GM12878 (cell line): ENCODE results near the gene SPATA16. TPM values are rescaled to one million over a fixed set of nuclear protein-coding genes. Genes with fewer than 3 reads are reported as not detected.

ENCODE experiments used
- ATAC-seq: fragments of 200-7000 bp; cut with Tn5 transposase; 3 replicates; pipeline ENCODE4 v1.9.1; 2020; ENCODE audit warnings: mild to moderate bottlenecking, moderate library complexity
- BruUV-seq: library from RNA; stranded (reverse); fragments of 400-500 nt; replicated peaks from 2 replicates; lab custom pipeline; 2021; lab: Mats Ljungman, UMichigan
- CTCF ChIA-PET: fragments of 300-600 bp; sonication (Branson Sonifier 250); formaldehyde crosslinking; extraction: SDS; loops from one replicate; lab custom pipeline; 2021; ENCODE audit warnings: inconsistent platforms; lab: Yijun Ruan, JAX
- POLR2A ChIA-PET: fragments of 350-600 bp; formaldehyde crosslinking; extraction: SDS; loops from one replicate; lab custom pipeline; 2021; ENCODE audit warnings: inconsistent platforms; lab: Charles Lee
- RAD21 ChIA-PET: fragments of 300-600 bp; sonication (Branson Sonifier 250); formaldehyde crosslinking; loops from one replicate; lab custom pipeline; 2023; ENCODE audit warnings: antibody characterized with exemption; ENCODE audit not compliant: unreplicated experiment; lab: Charles Lee
- SMC1A ChIA-PET: fragments of 300-600 bp; sonication (Branson Sonifier 250); formaldehyde crosslinking; loops from one replicate; lab custom pipeline; 2023; ENCODE audit not compliant: unreplicated experiment, uncharacterized antibody; lab: Charles Lee
- DNase-seq: peaks from one replicate; pipeline ENCODE4 v3.0.0-alpha.2; 2011; ENCODE audit warnings: low read depth, low spot score
- FAIRE-seq: peaks from 3 replicates; lab custom pipeline; 2011; peaks lifted over from hg19 to GRCh38; lab: Jason Lieb, UNC
- H2AFZ ChIP-seq: 2 replicates; pipeline ENCODE4 v1.6.0; 2011; ENCODE audit warnings: low read depth, low read length, control low read depth; ENCODE audit not compliant: control insufficient read depth
- H3K27ac ChIP-seq: 2 replicates; pipeline ENCODE4 v1.5.1; 2011; ENCODE audit warnings: control low read depth; ENCODE audit not compliant: control insufficient read depth, insufficient read depth
- H3K27me3 ChIP-seq, 2 experiments: replicated peaks in 1 of 2; 2 replicates each; pipeline versions ENCODE4 v1.6.0 to v1.6.1; 2011; ENCODE audit warnings: low read length in 1 of 2; ENCODE audit not compliant: control insufficient read depth in 2 of 2, insufficient read depth in 2 of 2
- H3K36me3 ChIP-seq, 2 experiments: 2 replicates each; pipeline ENCODE4 v1.5.1; 2011; ENCODE audit warnings: low read length in 1 of 2; ENCODE audit not compliant: control insufficient read depth in 2 of 2, insufficient read depth in 2 of 2
- H3K4me1 ChIP-seq: 2 replicates; pipeline ENCODE4 v1.6.1; 2011; ENCODE audit warnings: mild to moderate bottlenecking, low read length, moderate library complexity, mixed read lengths; ENCODE audit not compliant: control insufficient read depth, insufficient read depth
- H3K4me2 ChIP-seq: 2 replicates; pipeline ENCODE4 v1.6.0; 2011; ENCODE audit warnings: control low read depth; ENCODE audit not compliant: control insufficient read depth, insufficient read depth
- H3K4me3 ChIP-seq: fragments of 200-600 bp; sonication (generic); 2 replicates; pipeline ENCODE4 v1.5.1; 2016
- H3K79me2 ChIP-seq: 2 replicates; pipeline ENCODE4 v1.6.0; 2011; ENCODE audit warnings: low read length; ENCODE audit not compliant: control insufficient read depth, insufficient read depth
- H3K9ac ChIP-seq: 2 replicates; pipeline ENCODE4 v1.8.0; 2011; ENCODE audit warnings: low read length, control low read depth, mixed read lengths; ENCODE audit not compliant: control insufficient read depth, insufficient read depth
- H3K9me3 ChIP-seq: replicated peaks from 3 replicates; pipeline ENCODE4 v1.5.1; 2011; ENCODE audit warnings: mild to moderate bottlenecking, low read length; ENCODE audit not compliant: control insufficient read depth, insufficient read depth
- H4K20me1 ChIP-seq: 2 replicates; pipeline ENCODE4 v1.6.0; 2011; ENCODE audit not compliant: control insufficient read depth, insufficient read depth
- BACH1 ChIP-seq: fragments of 450-650 bp; IDR thresholded peaks from 2 replicates; pipeline ENCODE4 v1.6.1; 2017; ENCODE audit warnings: mild to moderate bottlenecking, borderline replicate concordance
- BHLHE40 ChIP-seq, 2 experiments: fragments of 450-650 bp in 1 of 2; IDR thresholded peaks; 2 replicates each; pipeline ENCODE4 v1.6.1; 2011 to 2017; ENCODE audit warnings: low read depth in 2 of 2, borderline replicate concordance in 1 of 2, improper control_type of control experiment in 1 of 2, low read length in 1 of 2, mild to moderate bottlenecking in 1 of 2
- CBFB ChIP-seq: IDR thresholded peaks from 2 replicates; pipeline ENCODE4 v1.6.1; 2016; ENCODE audit warnings: antibody characterized with exemption, low read depth
- CBX5 ChIP-seq: sonication (generic); IDR thresholded peaks from 2 replicates; pipeline ENCODE4 v1.6.1; 2016; ENCODE audit warnings: low read depth, moderate library complexity, mild to moderate bottlenecking, inconsistent platforms
- CREB1 ChIP-seq: IDR thresholded peaks from 2 replicates; pipeline ENCODE4 v1.6.1; 2012; ENCODE audit warnings: low read depth, mild to moderate bottlenecking, inconsistent platforms
- JUNB ChIP-seq: IDR thresholded peaks from 2 replicates; pipeline ENCODE4 v1.6.1; 2016; ENCODE audit warnings: antibody characterized with exemption, mild to moderate bottlenecking
- NFYA ChIP-seq: IDR thresholded peaks from 2 replicates; pipeline ENCODE4 v1.6.1; 2011; ENCODE audit warnings: low read depth, mild to moderate bottlenecking, low read length, improper control_type of control experiment, borderline replicate concordance
- PAX8 ChIP-seq: fragments of 450-650 bp; IDR thresholded peaks from 2 replicates; pipeline ENCODE4 v1.6.1; 2017; ENCODE audit warnings: mild to moderate bottlenecking, moderate library complexity
- POLR2A ChIP-seq: IDR thresholded peaks from 2 replicates; pipeline ENCODE4 v1.6.1; 2011; ENCODE audit warnings: low read depth, mild to moderate bottlenecking, low read length
- RAD21 ChIP-seq: IDR thresholded peaks from 2 replicates; pipeline ENCODE4 v1.6.1; 2011; ENCODE audit warnings: mild to moderate bottlenecking, low read depth, low read length, moderate library complexity; ENCODE audit not compliant: insufficient read depth
- RAD51 ChIP-seq: fragments of 450-650 bp; IDR thresholded peaks from 2 replicates; pipeline ENCODE4 v1.6.1; 2016; ENCODE audit warnings: moderate library complexity, mild to moderate bottlenecking, inconsistent platforms
- RCOR1 ChIP-seq: conservative IDR thresholded peaks from 2 replicates; pipeline ENCODE4 v1.6.1; 2012; ENCODE audit warnings: low read depth, low read length, improper control_type of control experiment
- STAT3 ChIP-seq: IDR thresholded peaks from 2 replicates; pipeline ENCODE4 v1.6.1; 2011; ENCODE audit warnings: low read depth, low read length, improper control_type of control experiment
- TBL1XR1 ChIP-seq: IDR thresholded peaks from 2 replicates; pipeline ENCODE4 v1.6.1; 2012; ENCODE audit warnings: low read depth, low read length, improper control_type of control experiment
- YBX1 ChIP-seq: fragments of 450-650 bp; IDR thresholded peaks from 2 replicates; pipeline ENCODE4 v1.6.1; 2016; ENCODE audit warnings: antibody characterized with exemption
- ZNF274 ChIP-seq: IDR thresholded peaks from one replicate; pipeline ENCODE4 v1.8.0; 2011; ENCODE audit not compliant: insufficient read length, insufficient read depth
- ZNF622 ChIP-seq: fragments of 450-650 bp; IDR thresholded peaks from 2 replicates; pipeline ENCODE4 v1.6.1; 2017; ENCODE audit warnings: mild to moderate bottlenecking, inconsistent platforms
- WGBS: methylation state at CpG from one replicate; pipeline ENCODE4 v1.1.6; 2016; ENCODE audit warnings: low lambda C conversion rate; ENCODE audit not compliant: insufficient replicate concordance, insufficient coverage; ENCODE audit errors: missing lambda C conversion rate; 5-methylcytosine and 5-hydroxymethylcytosine counted together
- in situ Hi-C: fragments of 300-500 bp; cut with MboI; formaldehyde crosslinking; loops from 9 replicates; pipeline ENCODE4 v1.14.3; 2018; ENCODE audit warnings: mixed read lengths
- intact Hi-C: fragments of 100-400 bp; cut with micrococcal nuclease; formaldehyde crosslinking; loops from one replicate; pipeline ENCODE4 v1.14.2; 2022; ENCODE audit not compliant: unreplicated experiment
- polyA plus RNA-seq, 11 experiments: library from polyadenylated mRNA; depleted of rRNA in 4 of 11; unstranded in 6 of 11; stranded (reverse) in 5 of 11; fragments of >200 nt; fragmentation: Nextera tagmentation in 4 of 11; fragmentation: Illumina TruSeq in 1 of 11; extraction: Ambion mirVana in 4 of 11; extraction: Trizol in 1 of 11; gene quantifications; 1 replicate in 1 of 11; 2 replicates in 10 of 11; pipeline versions ENCODE4 v1.2.1 to v1.2.3, GENCODE V29; 2011 to 2016; ENCODE audit warnings: inconsistent platforms in 2 of 11, missing spikeins in 2 of 11, low read depth in 1 of 11
- total RNA-seq, 4 experiments: library from RNA; depleted of rRNA in 3 of 4; stranded (reverse); fragments of >200 nt in 3 of 4; fragmentation: Illumina TruSeq in 1 of 4; extraction: Trizol in 1 of 4; gene quantifications; 2 replicates each; pipeline versions ENCODE4 v1.2.1 to v1.2.3, GENCODE V29; 2013 to 2021
- TF ChIP-seq, protein P1 (sequence below): fragments of 450-650 bp; IDR thresholded peaks from 2 replicates; pipeline ENCODE4 v1.6.1; 2017; ENCODE audit warnings: antibody characterized with exemption, mild to moderate bottlenecking, moderate library complexity
- TF ChIP-seq, protein P2 (sequence below): IDR thresholded peaks from 2 replicates; pipeline ENCODE4 v1.6.1; 2012; ENCODE audit warnings: low read length, inconsistent platforms

Gene SPATA16
- total and polyA plus RNA-seq, 10 of the 15 experiments (the other 5 are each of a cell fraction or from before 2014, with no cell fraction given), result 0.04 TPM; not detected in 9

DNA sequence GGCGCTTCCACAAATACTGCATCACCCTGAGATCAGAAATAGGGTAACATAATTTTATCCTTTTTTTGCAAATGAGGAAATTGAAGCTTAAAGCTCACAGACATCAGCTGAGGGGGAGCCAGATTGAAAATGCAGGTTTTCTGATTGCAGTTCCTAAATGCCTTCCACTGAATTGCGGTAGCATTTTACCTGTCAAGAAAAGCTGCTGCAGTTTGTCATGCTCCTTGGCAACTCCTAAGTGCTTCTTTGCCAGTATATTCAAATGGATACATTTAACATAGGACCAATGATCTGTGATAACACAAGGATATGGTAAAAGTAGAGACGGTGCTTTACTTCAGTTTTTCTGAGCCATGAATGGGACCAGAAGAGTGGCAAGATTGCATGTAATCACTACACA, 50.5 kb downstream of the SPATA16 start (continued):
- TF ChIP-seq ZNF274 (no peak), CBX5 (no peak), PAX8 (no peak), POLR2A (no peak), RCOR1 (no peak), JUNB (no peak), RAD21 (no peak), BHLHE40 (IDR thresholded peaks at IDR 0.05; ENCODE audit: borderline replicate concordance in 1 of 2, low read depth in 2 of 2, low read length in 1 of 2) (no peak), ZNF622 (no peak), BACH1 (no peak)
- TF ChIP-seq, protein P1, sequence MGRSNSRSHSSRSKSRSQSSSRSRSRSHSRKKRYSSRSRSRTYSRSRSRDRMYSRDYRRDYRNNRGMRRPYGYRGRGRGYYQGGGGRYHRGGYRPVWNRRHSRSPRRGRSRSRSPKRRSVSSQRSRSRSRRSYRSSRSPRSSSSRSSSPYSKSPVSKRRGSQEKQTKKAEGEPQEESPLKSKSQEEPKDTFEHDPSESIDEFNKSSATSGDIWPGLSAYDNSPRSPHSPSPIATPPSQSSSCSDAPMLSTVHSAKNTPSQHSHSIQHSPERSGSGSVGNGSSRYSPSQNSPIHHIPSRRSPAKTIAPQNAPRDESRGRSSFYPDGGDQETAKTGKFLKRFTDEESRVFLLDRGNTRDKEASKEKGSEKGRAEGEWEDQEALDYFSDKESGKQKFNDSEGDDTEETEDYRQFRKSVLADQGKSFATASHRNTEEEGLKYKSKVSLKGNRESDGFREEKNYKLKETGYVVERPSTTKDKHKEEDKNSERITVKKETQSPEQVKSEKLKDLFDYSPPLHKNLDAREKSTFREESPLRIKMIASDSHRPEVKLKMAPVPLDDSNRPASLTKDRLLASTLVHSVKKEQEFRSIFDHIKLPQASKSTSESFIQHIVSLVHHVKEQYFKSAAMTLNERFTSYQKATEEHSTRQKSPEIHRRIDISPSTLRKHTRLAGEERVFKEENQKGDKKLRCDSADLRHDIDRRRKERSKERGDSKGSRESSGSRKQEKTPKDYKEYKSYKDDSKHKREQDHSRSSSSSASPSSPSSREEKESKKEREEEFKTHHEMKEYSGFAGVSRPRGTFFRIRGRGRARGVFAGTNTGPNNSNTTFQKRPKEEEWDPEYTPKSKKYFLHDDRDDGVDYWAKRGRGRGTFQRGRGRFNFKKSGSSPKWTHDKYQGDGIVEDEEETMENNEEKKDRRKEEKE, result no peak
- TF ChIP-seq, all 136 proteins: peak for 0

DNA sequence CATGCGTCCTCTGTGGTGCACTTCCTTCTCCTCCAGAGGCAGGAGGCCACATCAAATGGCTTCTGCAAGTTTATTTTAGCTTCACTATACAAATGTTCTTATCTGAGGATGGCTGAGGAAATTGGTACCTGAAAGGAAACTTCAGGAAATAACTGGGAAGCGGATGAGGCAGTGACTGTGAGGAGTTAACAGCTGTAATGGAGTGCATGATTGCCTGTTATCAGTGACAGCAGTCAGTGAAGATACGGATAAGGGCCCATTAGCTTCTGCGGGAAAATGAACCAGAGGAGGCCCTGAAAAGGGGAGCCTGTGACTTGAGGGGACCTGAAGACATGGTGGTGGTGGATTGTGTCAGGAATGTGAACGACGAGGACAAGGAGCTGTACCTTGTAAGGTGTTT, 51.8 kb downstream of the SPATA16 start:
- no TSS peak for BruUV-seq
- H3K4me3 ChIP-seq, result no peak overlapping the region
- FAIRE-seq (no peak), DNase-seq (no peak), ATAC-seq (no peak)
- SMC1A ChIA-PET, result no interaction called here
- no peak overlapping the region for H2AFZ ChIP-seq
- no peak overlapping the region for H3K4me2 ChIP-seq
- intact Hi-C loops (no loop called here), in situ Hi-C loops (no loop called here)
- no peak overlapping the region for H3K27ac ChIP-seq
- POLR2A ChIA-PET, result no interaction called here
- H3K9ac ChIP-seq, result no peak overlapping the region
- no peaks in the 10 kb centered on the region for H4K20me1 ChIP-seq
- RAD21 ChIA-PET, result no interaction called here
- no peaks in the 10 kb centered on the region for H3K36me3 ChIP-seq
- H3K4me1 ChIP-seq, result no peaks in the 10 kb centered on the region
- WGBS, result 36% methylated on average over 6 of the region's 6 CpGs
- CTCF ChIA-PET, result interaction anchor here (0.7 kb wide), 1 partner anchor 9 kb away, joined by 3 read pairs; no protein-coding TSS in a partner anchor
- TF ChIP-seq, protein P2, sequence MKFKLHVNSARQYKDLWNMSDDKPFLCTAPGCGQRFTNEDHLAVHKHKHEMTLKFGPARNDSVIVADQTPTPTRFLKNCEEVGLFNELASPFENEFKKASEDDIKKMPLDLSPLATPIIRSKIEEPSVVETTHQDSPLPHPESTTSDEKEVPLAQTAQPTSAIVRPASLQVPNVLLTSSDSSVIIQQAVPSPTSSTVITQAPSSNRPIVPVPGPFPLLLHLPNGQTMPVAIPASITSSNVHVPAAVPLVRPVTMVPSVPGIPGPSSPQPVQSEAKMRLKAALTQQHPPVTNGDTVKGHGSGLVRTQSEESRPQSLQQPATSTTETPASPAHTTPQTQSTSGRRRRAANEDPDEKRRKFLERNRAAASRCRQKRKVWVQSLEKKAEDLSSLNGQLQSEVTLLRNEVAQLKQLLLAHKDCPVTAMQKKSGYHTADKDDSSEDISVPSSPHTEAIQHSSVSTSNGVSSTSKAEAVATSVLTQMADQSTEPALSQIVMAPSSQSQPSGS, result no peak
- TF ChIP-seq NFYA (no peak), TBL1XR1 (no peak), STAT3 (no peak), RAD51 (no peak), CREB1 (no peak), CBFB (no peak), YBX1 (no peak)
- H3K79me2 ChIP-seq, result no peaks in the 10 kb centered on the region
- no peaks in the 10 kb centered on the region for H3K9me3 ChIP-seq
- H3K27me3 ChIP-seq, result no peaks in the 10 kb centered on the region
